Islet precursor cell (in vitro differentiated cells): ENCODE results near the gene ATG2A.
"Not testable (repeated sequence)": the region's sequence is repeated elsewhere in the genome, so short reads cannot be mapped to it uniquely, and the experiment has no call there.

Experiments used
- DNase-seq: peaks from one replicate; pipeline ENCODE4 v3.0.0-alpha.2; 2018

ATG2A gene

DNA sequence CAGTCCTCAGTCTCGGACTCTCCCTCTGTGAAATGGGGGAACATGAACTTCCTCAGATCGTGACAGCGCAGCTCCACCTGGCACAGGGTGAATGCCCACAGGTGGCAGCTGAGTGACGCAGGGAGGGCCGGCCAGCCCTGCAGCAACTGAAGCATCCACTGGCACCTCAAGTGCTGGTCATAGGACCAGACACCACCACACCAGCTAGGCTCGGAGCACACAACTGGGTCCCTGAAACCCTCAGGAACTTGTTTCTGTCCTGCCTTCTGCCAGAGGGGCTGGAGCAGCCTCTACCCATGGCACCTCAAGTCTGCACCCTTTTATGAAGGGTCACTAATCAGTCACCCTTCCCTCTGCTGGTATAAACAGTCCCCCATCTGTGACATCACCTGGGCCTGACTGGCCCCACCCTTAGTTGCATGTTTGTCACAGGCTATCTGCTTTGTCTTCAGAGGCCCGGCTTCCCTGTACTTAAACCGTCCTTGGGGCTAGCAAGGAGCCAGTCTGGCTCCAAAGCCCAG, 65.1 kb downstream of the ATG2A start:
- DNase-seq = no peak

- DNase-seq = no peak
Measured at GRCh38 chr11:64850979-64851567, 65.9 kb downstream of the ATG2A start.

DNA sequence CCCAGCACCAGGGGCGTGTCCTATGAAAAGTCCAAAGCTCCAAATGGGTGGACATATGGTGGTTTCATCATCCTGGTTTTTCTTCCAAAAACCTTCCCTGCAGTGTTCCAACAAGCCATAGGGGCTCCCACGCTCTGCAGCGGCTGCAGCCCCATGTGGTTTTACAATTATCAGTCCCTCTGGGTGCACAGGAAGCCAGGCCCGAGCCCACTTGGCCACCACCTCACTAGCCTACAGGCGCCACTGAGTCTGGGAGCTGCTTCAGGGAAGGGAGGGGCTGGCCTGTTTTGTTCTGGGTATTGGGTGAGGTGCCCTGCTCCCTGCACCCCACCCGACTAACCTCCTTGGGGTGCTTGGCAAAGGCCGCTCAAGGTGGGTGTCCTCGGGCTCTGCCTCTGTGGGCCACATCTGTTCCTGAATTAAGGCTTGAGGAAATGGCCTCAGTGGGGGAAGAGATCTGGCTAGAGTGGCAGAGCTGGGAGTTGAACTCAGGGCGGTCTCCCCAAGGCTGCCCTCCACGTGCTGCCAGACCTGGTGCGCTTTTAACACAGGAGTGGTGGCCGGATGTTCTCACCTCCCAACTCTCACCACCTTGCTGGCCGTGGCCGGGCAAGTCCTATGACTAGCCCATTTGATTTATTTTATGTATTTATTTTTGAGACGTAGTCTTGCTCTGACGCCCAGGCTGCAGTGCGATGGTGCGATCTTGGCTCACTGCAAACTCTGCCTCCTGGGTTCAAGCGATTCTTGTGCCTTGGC, 67.2 kb downstream of the ATG2A start:
- no peak for DNase-seq

- peak; percentile 69 for DNase-seq
Measured at GRCh38 chr11:64848826-64849597, 68.0 kb downstream of the ATG2A start.

- no peak for DNase-seq
Measured at GRCh38 chr11:64848214-64848825, 68.7 kb downstream of the ATG2A start.

- peak; percentile 97 for DNase-seq
Measured at GRCh38 chr11:64846998-64847666, 69.9 kb downstream of the ATG2A start.

DNA sequence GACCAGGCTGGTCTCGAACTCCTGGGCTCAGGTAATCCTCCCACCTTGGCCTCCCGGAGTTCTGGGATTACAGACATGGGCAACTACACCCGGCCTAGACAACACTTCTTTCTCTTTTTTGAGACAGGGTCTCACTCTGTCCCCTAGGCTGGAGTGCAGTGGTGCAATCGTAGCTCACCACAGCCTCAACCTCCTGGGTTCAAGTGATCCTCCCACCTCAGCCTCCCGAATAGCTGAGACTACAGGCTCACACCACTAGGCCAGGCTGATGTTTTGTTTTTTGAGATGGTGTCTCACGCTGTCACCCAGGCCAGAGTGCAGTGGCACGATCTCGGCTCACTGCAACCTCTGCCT, 71.3 kb downstream of the ATG2A start:
- not testable (repeated sequence) for DNase-seq

- no peak for DNase-seq
Measured at GRCh38 chr11:64845129-64845775, 71.8 kb downstream of the ATG2A start.
